Esophagus mucosa (tissue), 1 donor: ENCODE data around the gene KDELR1. TPM values are rescaled to one million over a fixed set of nuclear protein-coding genes. Genes with fewer than 3 reads are reported as not detected.
A peak's percentile ranks its signal among the peaks of the same experiment; 100 is the strongest.

Experiments
- ATAC-seq: fragments of 200-7000 bp; cut with Tn5 transposase; one replicate; pipeline ENCODE4 v1.9.1; 2020
- total RNA-seq: library from RNA; stranded (reverse); gene quantifications from one replicate; pipeline ENCODE4 v1.2.4, GENCODE V29; 2023
- donor health status: DM: yes; HTN: yes; CAD: no.

KDELR1 gene
- 86.6 TPM for total RNA-seq

GRCh38 chr19:48391100-48392005, at the start of gene KDELR1:
KDELR1 (minus strand) TSS chr19:48391551; CDS start chr19:48391358, 193 bp downstream.
- ATAC-seq = peak; percentile 86

- no peak for ATAC-seq
Observed at GRCh38 chr19:48436586-48436985, 45.2 kb upstream of the KDELR1 start.

DNA sequence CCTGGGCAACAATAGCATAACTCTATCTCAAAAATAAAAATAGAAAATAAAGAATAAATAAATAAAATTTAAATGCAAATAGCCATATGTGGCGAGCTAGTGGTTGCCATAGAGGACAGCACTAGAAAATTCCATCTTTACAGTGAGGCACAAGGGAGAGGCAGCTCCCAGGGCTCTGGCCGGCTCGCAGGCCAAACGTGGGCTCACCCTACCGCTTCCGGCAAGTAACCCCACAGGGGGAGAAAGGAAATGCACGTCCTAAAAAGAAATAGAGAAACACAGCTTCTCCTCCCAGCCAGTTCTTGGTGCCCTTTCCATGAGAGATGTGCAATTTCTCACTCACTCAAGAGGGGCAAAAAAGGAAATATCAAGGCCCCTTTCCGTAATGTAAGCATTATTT, 42.0 kb upstream of the KDELR1 start:
- ATAC-seq = no peak

- ATAC-seq = no peak
Observed at GRCh38 chr19:48428670-48429069, 37.3 kb upstream of the KDELR1 start.

DNA sequence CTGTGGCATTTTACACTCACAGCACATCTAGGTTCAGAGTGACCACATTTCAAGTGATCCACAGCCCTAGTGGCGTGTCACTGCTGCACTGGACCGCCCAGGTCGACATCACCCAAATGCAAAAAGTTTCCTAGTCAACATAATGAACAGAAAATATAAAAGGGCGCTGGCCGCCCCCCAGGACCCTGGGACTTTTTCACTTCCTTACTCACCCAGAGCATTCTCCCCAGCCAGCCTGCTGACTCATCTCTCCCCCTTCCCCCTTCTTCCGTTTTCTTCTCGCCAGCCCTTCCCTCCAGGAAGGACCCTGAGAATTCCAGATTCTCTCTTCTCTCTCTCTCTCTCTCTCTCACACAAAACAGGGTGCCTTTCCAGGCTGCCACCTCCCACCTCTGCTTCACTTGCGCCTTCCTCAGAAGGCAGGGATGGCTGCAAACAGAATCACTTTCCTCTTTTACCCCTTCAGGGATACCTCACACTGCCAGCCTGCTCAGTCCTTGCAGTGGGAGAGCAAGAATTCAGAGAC, 33.4 kb upstream of the KDELR1 start:
- ATAC-seq = no peak

DNA sequence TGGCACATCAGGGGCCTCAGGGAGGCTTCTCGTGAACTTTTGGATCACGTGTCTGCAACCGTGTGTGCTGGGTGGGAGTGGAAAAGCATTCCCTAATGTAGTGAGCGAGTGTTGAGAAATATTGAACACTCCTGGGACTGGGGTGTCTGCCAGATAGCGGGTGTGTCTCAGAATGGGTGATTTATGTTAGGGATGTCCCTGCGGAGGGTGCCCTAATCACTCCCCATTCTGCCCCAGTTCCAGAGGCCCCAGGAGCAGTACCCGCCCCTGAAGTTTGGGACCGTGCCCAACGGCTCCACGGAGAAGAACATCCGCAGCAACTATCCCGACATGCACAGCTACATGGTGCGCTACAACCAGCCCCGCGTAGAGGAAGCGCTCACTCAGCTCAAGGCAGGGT, 30.2 kb upstream of the KDELR1 start:
- peak; percentile 42 for ATAC-seq

DNA sequence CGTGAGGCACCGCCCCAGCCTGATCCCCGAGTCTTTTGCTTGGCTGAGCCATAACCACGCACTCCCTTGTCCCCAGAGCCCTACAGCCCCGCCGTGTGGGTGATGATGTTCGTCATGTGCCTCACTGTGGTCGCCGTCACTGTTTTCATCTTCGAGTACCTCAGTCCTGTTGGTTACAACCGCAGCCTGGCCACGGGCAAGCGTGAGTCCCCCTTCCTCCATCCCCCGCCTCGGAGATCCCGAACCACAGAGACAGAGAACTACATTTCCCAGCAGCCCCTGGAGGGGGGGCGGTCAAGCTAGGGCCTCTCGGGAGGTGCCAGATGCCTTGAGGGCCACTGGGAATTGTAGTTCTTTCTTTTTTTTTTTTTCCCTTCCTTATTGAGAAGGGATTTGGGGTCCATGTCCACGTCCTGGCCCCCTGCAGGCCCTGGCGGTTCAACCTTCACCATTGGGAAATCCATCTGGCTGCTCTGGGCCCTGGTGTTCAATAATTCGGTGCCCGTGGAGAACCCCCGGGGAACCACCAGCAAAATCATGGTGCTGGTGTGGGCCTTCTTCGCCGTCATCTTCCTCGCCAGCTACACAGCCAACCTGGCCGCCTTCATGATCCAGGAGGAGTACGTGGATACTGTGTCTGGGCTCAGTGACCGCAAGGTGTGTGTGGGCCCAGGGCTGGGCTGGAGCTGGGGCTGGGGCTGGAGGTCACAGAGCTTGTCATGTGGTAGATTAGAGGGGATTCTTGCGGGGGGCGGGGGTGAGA, 28.0 kb upstream of the KDELR1 start:
- ATAC-seq = no peak

DNA sequence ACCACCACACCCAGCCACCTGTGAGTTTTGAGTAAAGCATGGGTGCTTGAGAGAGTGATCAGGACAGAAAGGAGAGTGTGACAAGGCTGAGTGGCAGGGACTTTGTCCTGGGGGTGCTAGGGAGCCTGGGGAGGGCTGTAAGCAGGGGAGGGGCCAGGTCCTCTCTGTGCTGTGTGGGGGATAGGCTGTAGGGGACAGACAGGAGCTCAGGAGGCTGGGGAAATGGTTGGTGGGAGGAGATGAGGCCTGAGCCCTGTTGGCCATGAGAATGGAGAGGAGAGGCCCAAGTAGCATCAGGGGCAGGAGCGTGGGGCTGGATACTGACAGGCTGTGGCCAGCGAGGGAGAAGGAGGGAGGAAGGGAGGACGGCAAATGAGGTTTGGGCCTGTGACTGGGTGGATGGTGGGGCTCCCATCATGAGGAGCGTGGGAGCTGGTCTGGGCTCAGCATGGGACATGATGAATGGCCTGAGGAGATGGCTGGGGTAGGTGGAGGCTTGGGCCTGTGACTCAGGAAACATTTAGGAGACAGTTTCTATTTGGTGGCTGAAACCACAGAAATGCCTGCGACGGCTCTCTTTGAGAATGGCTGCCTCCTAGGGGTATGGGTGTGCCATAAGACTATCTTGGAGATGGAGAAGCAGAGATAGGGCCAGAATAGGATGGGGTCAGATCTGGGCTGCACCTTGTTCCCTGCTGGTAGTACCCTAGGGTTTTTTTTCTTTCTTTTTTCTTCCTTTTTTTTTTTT, 27.1 kb upstream of the KDELR1 start:
- ATAC-seq = no peak

- no peak for ATAC-seq
Observed at GRCh38 chr19:48417421-48417820, 26.1 kb upstream of the KDELR1 start.

- ATAC-seq = no peak
Observed at GRCh38 chr19:48415806-48416221, 24.5 kb upstream of the KDELR1 start.

DNA sequence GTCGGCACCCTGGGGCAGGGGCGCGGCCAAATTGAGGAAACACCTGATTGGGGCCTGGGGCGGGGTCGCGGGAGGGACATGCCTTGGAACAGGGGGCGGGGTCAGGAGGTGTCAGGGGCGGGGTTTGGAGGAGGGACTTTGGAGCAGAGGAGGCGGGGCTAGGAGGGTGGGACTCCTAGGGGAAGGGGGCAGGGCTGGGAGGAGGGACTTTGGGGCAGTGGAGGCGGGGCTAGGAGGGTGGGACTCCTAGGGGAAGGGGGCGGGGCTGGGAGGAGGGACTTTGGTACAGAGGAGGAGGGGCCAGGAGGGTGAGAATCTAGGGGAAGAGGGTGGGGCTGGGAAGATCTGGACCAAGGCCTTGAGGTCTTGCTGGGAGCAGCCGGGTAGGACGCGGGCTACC, 24.0 kb upstream of the KDELR1 start:
- peak; percentile 83 for ATAC-seq

- peak; percentile 19 for ATAC-seq
Observed at GRCh38 chr19:48413879-48414587, 22.7 kb upstream of the KDELR1 start.

GRCh38 chr19:48405850-48406249, 14.5 kb upstream of the KDELR1 start:
- ATAC-seq = peak; percentile 51

DNA sequence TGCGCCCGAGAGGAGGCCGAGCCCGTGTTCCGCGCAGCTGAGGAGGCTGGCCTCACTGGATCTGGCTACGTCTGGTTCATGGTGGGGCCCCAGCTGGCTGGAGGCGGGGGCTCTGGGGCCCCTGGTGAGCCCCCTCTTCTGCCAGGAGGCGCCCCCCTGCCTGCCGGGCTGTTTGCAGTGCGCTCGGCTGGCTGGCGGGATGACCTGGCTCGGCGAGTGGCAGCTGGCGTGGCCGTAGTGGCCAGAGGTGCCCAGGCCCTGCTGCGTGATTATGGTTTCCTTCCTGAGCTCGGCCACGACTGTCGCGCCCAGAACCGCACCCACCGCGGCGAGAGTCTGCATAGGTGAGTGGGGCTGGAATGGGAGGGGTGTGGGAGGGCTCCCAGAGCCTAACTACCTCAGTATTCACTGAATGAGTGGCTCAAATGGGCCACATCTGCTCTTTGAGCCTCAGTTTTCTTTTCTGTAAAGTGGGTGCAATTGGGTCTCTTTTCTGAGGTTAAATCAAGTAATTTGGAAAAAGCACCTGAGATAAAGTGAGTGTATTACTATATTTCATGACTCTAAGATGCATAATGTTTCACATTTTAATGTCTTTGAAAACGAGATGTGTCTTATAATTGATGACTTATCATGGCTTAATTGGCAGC, 13.8 kb upstream of the KDELR1 start:
- no peak for ATAC-seq

DNA sequence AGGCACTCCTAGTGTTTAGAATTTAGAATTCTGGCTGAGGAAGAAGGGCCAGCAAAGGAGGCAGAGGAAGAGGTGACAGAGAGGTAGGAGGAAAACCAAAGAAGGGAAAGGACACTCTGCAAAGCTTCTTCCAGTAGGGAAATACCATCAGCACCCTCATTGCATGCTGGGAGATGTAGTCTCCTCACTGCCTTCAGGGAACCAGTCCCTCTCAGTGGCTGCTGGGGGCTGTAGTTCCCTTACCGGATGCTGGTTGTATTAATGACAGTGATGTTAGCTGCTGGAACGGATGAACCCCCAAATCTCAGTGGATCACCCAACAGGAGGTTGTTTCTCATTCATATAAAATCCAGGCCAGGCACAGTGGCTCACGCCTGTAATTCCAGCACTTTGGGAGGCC, 12.3 kb upstream of the KDELR1 start:
- ATAC-seq = peak; percentile 32

GRCh38 chr19:48401287-48401686, 9.9 kb upstream of the KDELR1 start:
- no peak for ATAC-seq

DNA sequence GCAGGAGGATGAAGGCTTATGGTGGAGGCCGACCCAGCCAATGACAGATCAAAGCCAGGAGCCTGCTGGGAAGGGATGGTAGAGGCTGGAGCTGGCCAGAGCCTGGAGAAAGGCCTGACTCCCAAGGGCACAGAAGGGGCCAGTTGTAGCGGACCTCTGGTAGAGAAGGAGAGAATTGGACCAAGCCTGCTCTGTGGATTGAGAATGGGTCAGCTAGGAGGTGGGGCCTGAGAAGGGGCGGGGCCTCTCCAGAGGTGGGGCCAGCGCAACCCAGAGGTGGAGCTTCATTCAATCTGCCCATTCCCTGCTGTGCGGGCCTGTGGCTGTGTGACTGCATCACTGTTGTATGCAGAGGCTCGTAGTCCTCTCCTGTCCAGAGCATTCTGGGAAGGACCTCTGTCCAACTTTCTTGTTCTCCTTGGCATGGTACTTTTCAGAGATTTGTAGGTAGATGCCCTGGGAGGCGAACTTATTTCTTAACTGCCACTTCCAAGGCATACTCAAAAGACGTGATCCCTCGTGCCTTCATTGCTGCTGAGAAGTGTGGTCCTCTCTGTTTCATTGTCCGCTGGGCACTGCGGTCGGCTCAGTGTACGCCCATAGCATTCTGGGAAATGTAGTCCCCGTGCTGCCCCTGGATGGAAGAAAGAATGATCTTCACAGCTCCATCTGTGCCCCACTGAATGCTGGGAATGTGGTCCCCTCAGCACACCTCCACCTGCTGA, 8.8 kb upstream of the KDELR1 start:
- ATAC-seq = peak; percentile 21

DNA sequence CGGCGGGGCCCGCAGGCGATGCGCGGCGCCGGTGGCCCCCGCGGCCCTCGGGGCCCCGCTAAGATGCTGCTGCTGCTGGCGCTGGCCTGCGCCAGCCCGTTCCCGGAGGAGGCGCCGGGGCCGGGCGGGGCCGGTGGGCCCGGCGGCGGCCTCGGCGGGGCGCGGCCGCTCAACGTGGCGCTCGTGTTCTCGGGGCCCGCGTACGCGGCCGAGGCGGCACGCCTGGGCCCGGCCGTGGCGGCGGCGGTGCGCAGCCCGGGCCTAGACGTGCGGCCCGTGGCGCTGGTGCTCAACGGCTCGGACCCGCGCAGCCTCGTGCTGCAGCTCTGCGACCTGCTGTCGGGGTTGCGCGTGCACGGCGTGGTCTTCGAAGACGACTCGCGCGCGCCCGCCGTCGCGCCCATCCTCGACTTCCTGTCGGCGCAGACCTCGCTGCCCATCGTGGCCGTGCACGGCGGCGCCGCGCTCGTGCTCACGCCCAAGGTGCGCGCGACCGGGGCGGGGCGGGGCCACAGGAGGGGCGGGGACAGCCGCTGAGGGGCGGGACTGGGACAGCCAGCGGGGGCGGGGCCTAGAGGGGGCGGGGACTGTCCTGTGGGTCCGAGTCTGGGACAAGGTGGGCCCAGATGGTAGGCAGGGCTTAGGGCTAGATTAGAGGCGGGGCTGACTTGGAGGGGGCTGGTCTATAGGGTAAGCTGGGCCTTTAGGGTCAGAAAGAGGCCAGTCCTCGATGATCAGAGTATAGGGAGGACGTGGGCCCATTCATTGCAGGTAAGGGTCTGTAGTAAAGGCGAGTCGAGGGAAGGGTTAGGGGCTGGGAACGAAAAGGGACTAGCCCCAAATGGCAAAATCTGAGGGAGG, 7.3 kb upstream of the KDELR1 start:
- peak; percentile 73 for ATAC-seq

DNA sequence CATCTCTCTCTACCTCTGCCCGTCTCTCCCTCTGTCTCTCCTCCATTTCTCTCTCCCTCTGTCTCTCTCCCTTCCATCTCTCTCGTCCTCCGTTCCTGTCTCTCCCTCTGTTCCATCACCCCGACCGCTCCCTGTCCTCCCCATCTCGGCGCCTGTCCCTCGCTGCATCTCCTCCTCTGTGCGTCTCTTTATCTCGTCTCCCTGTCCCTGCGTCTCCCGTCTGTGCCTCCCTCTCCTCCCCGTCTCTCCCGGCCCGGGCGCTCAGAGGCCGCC, 6.7 kb upstream of the KDELR1 start:
- no peak for ATAC-seq
